HEK293 (cell line): ENCODE data around the gene ANO6.

Source experiments
- CTCF ChIA-PET: fragments of 350-600 bp; formaldehyde crosslinking; extraction: SDS; loops from one replicate; lab custom pipeline; 2021; ENCODE audit warnings: antibody characterized with exemption; lab: Yijun Ruan, JAX
- POLR2A ChIA-PET: fragments of 300-600 bp; formaldehyde crosslinking; extraction: SDS; loops from one replicate; lab custom pipeline; 2020; ENCODE audit warnings: antibody characterized with exemption, inconsistent platforms; lab: Yijun Ruan, JAX
- H3K27ac ChIP-seq: fragments of 200-500 bp; sonication (Bioruptor generic); 2 replicates; pipeline ENCODE4 v1.5.1; 2014; ENCODE audit warnings: low read depth, low read length, control low read depth, inconsistent platforms; ENCODE audit errors: extremely low read depth
- H3K36me3 ChIP-seq, 2 experiments: fragments of 200-500 bp in 1 of 2; sonication (Bioruptor generic) in 1 of 2; 1 replicate in 1 of 2; 2 replicates in 1 of 2; pipeline ENCODE4 v1.5.1; 2014 to 2017; ENCODE audit warnings: inconsistent platforms in 2 of 2, low read length in 2 of 2; ENCODE audit not compliant: control insufficient read depth in 2 of 2, insufficient read depth in 1 of 2
- H3K4me1 ChIP-seq: fragments of 200-500 bp; sonication (Bioruptor generic); 2 replicates; pipeline ENCODE4 v1.5.1; 2014; ENCODE audit warnings: mild to moderate bottlenecking, low read length, inconsistent platforms; ENCODE audit not compliant: control insufficient read depth, insufficient read depth
- H3K4me3 ChIP-seq: 2 replicates; pipeline ENCODE4 v1.5.1; 2011; ENCODE audit warnings: low read depth, mild to moderate bottlenecking, control low read depth, low read length, moderate library complexity
- H3K9me3 ChIP-seq: fragments of 200-500 bp; sonication (Bioruptor generic); 2 replicates; pipeline ENCODE4 v1.5.1; 2014; ENCODE audit warnings: low read depth, low read length, inconsistent platforms; ENCODE audit not compliant: control insufficient read depth, insufficient read depth
- HOXA7 ChIP-seq: sonication (generic); formaldehyde crosslinking; IDR thresholded peaks from 2 replicates; pipeline ENCODE4 v1.8.1; 2022; ENCODE audit warnings: missing genetic modification reagents, borderline replicate concordance
- ZBTB1 ChIP-seq: fragments of 450-650 bp; formaldehyde crosslinking; IDR thresholded peaks from 2 replicates; pipeline ENCODE4 v1.5.1; 2016; ENCODE audit warnings: missing biosample characterization, missing genetic modification characterization
- ZEB2 ChIP-seq: fragments of 450-650 bp; formaldehyde crosslinking; IDR thresholded peaks from 2 replicates; pipeline ENCODE4 v1.5.1; 2016; ENCODE audit warnings: missing biosample characterization, missing genetic modification characterization
- ZFHX2 ChIP-seq: fragments of 450-650 bp; formaldehyde crosslinking; conservative IDR thresholded peaks from 2 replicates; pipeline ENCODE4 v1.5.1; 2016; ENCODE audit warnings: missing biosample characterization, missing genetic modification characterization
- ZNF146 ChIP-seq: fragments of 450-650 bp; formaldehyde crosslinking; IDR thresholded peaks from 2 replicates; pipeline ENCODE4 v1.5.1; 2016; ENCODE audit warnings: missing biosample characterization, missing genetic modification characterization
- ZNF24 ChIP-seq: fragments of 450-650 bp; formaldehyde crosslinking; IDR thresholded peaks from 2 replicates; pipeline ENCODE4 v1.5.1; 2016; ENCODE audit warnings: missing biosample characterization, missing genetic modification characterization
- ZNF274 ChIP-seq, 2 experiments: fragments of 200-500 bp in 1 of 2; fragments of 450-650 bp in 1 of 2; sonication (Bioruptor generic) in 1 of 2; formaldehyde crosslinking in 1 of 2; IDR thresholded peaks; 2 replicates each; pipeline versions ENCODE4 v1.5.1 to v1.6.1; 2014 to 2016; ENCODE audit warnings: borderline replicate concordance in 1 of 2, inconsistent platforms in 1 of 2, low read length in 1 of 2, missing biosample characterization in 1 of 2, missing genetic modification characterization in 1 of 2
- ZNF302 ChIP-seq: fragments of 450-650 bp; formaldehyde crosslinking; IDR thresholded peaks from 2 replicates; pipeline ENCODE4 v1.5.1; 2016; ENCODE audit warnings: missing biosample characterization, missing genetic modification characterization, low read depth
- ZNF311 ChIP-seq: fragments of 450-650 bp; formaldehyde crosslinking; IDR thresholded peaks from 2 replicates; pipeline ENCODE4 v1.5.1; 2017; ENCODE audit warnings: missing biosample characterization, missing genetic modification characterization, borderline replicate concordance
- ZNF391 ChIP-seq: fragments of 450-650 bp; formaldehyde crosslinking; IDR thresholded peaks from 2 replicates; pipeline ENCODE4 v1.5.1; 2016; ENCODE audit warnings: low read depth, missing biosample characterization, missing genetic modification characterization, borderline replicate concordance
- ZNF433 ChIP-seq: fragments of 450-650 bp; formaldehyde crosslinking; IDR thresholded peaks from 2 replicates; pipeline ENCODE4 v1.5.1; 2016; ENCODE audit warnings: missing biosample characterization, missing genetic modification characterization, low read depth
- ZNF621 ChIP-seq: fragments of 450-650 bp; formaldehyde crosslinking; IDR thresholded peaks from 2 replicates; pipeline ENCODE4 v1.5.1; 2017; ENCODE audit warnings: missing biosample characterization, missing genetic modification characterization
- ZNF623 ChIP-seq: fragments of 450-650 bp; formaldehyde crosslinking; IDR thresholded peaks from 2 replicates; pipeline ENCODE4 v1.5.1; 2016; ENCODE audit warnings: missing biosample characterization, missing genetic modification characterization
- ZNF76 ChIP-seq: fragments of 450-650 bp; formaldehyde crosslinking; IDR thresholded peaks from 2 replicates; pipeline ENCODE4; 2016; ENCODE audit warnings: low read depth, missing biosample characterization, missing genetic modification characterization, borderline replicate concordance
- ZNF791 ChIP-seq: fragments of 450-650 bp; formaldehyde crosslinking; IDR thresholded peaks from 2 replicates; pipeline ENCODE4 v1.5.1; 2016; ENCODE audit warnings: missing biosample characterization, missing genetic modification characterization
- TF ChIP-seq, protein P1 (sequence below): fragments of 450-650 bp; formaldehyde crosslinking; IDR thresholded peaks from 2 replicates; pipeline ENCODE4 v1.5.1; 2017; ENCODE audit warnings: missing biosample characterization, missing genetic modification characterization
- TF ChIP-seq, protein P2 (sequence below): fragments of 450-650 bp; formaldehyde crosslinking; IDR thresholded peaks from 2 replicates; pipeline ENCODE4 v1.5.1; 2017; ENCODE audit warnings: missing biosample characterization, missing genetic modification characterization
- TF ChIP-seq, protein P3 (sequence below): fragments of 450-650 bp; formaldehyde crosslinking; IDR thresholded peaks from 2 replicates; pipeline ENCODE4 v1.5.1; 2016; ENCODE audit warnings: missing biosample characterization, missing genetic modification characterization
- TF ChIP-seq, protein P4 (sequence below): fragments of 450-650 bp; formaldehyde crosslinking; IDR thresholded peaks from 2 replicates; pipeline ENCODE4 v1.5.1; 2017; ENCODE audit warnings: missing biosample characterization, missing genetic modification characterization
- TF ChIP-seq, protein P5 (sequence below): fragments of 450-650 bp; formaldehyde crosslinking; IDR thresholded peaks from 2 replicates; pipeline ENCODE4 v1.5.1; 2017; ENCODE audit warnings: missing biosample characterization, mild to moderate bottlenecking, missing genetic modification characterization, moderate library complexity
- TF ChIP-seq, protein P6 (sequence below): fragments of 450-650 bp; formaldehyde crosslinking; IDR thresholded peaks from 2 replicates; pipeline ENCODE4 v1.5.1; 2016; ENCODE audit warnings: missing biosample characterization, missing genetic modification characterization

The ANO6 gene

DNA sequence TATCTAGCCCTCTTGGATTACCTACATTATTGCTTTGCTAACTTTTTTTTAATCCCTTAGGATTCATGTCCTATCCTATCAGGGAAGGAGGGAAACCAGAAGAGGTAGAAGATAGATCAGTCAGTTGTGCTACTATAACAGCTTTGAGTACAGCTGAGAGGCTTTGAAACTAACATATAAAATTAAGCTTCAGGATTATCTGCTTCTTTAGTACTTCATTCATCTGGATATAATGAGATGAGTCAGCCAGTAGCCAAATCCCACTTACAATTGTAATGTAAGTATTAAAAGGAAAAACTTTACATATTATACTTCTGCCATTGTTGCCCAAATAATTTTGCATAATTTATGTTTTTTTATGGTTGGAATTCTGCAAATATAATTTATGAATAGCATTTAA is 33.4 kb upstream of the ANO6 start:
- Histone ChIP-seq H3K36me3 (no peaks in the 10 kb centered on the region), H3K4me1 (no peaks in the 10 kb centered on the region), H3K27ac (no peak overlapping the region), H3K4me3 (no peak overlapping the region), H3K9me3 (no peaks in the 10 kb centered on the region)
- ChIA-PET POLR2A (interaction anchor here (1.5 kb wide), 1 partner anchor 86 kb away, joined by 4 read pairs; no protein-coding TSS in a partner anchor), CTCF (interaction anchor here (0.9 to 3.1 kb wide), 3 partner anchors 12 to 206 kb away, joined by 4 to 11 read pairs (median 4); no protein-coding TSS in a partner anchor)
- no peak for TF ChIP-seq ZNF791 (tag by site-specific recombination)
- TF ChIP-seq, protein P1, sequence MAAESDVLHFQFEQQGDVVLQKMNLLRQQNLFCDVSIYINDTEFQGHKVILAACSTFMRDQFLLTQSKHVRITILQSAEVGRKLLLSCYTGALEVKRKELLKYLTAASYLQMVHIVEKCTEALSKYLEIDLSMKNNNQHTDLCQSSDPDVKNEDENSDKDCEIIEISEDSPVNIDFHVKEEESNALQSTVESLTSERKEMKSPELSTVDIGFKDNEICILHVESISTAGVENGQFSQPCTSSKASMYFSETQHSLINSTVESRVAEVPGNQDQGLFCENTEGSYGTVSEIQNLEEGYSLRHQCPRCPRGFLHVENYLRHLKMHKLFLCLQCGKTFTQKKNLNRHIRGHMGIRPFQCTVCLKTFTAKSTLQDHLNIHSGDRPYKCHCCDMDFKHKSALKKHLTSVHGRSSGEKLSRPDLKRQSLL = no peak
- TF ChIP-seq ZNF302 (tag by site-specific recombination) = no peak
- TF ChIP-seq ZEB2 (tag by site-specific recombination) = no peak
- TF ChIP-seq, protein P2, sequence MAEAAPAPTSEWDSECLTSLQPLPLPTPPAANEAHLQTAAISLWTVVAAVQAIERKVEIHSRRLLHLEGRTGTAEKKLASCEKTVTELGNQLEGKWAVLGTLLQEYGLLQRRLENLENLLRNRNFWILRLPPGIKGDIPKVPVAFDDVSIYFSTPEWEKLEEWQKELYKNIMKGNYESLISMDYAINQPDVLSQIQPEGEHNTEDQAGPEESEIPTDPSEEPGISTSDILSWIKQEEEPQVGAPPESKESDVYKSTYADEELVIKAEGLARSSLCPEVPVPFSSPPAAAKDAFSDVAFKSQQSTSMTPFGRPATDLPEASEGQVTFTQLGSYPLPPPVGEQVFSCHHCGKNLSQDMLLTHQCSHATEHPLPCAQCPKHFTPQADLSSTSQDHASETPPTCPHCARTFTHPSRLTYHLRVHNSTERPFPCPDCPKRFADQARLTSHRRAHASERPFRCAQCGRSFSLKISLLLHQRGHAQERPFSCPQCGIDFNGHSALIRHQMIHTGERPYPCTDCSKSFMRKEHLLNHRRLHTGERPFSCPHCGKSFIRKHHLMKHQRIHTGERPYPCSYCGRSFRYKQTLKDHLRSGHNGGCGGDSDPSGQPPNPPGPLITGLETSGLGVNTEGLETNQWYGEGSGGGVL (tag by site-specific recombination) = no peak
- no peak for TF ChIP-seq ZNF391 (tag by site-specific recombination)
- no peak for TF ChIP-seq ZNF24 (tag by site-specific recombination)
- no peak for TF ChIP-seq ZBTB1 (tag by site-specific recombination)

DNA sequence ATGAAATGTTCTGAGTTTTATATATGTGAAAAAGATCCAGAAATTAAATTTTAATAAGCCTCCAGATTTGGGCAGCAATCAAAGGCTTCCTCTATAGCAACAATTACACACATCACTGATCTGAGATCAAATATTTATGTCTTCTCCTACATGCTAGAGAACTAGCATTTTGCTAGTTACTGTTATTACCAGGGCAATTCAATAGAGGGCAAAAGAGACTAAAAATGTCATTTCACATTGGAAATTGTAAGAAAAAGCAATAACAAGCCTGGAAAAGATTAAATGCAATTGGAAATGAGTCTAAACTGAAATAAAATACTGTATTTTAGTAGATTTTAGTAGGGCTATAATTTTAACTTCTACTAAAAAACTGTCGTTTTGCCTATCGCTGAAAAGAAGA is 32.6 kb upstream of the ANO6 start:
- Histone ChIP-seq H3K36me3 (no peaks in the 10 kb centered on the region), H3K4me3 (no peak overlapping the region), H3K27ac (no peak overlapping the region), H3K9me3 (no peaks in the 10 kb centered on the region), H3K4me1 (no peaks in the 10 kb centered on the region)
- ChIA-PET POLR2A (interaction anchor here (1.5 kb wide), 1 partner anchor 85 kb away, joined by 4 read pairs; no protein-coding TSS in a partner anchor), CTCF (interaction anchor here (0.5 to 3.1 kb wide), 6 partner anchors 12 to 437 kb away, joined by 3 to 11 read pairs (median 3); no protein-coding TSS in a partner anchor)
- TF ChIP-seq HOXA7 (CRISPR knock-in tag) (no peak), ZNF623 (no peak), ZFHX2 (tag by site-specific recombination) (no peak), ZNF76 (no peak), ZNF311 (tag by site-specific recombination) (no peak), ZNF433 (no peak), ZNF621 (tag by site-specific recombination) (no peak), ZNF146 (no peak), ZNF274 (IDR thresholded peaks at IDR 0.05; ENCODE audit: low read length) (no peak), ZNF274 (tag by site-specific recombination; IDR thresholded peaks at IDR 0.05; ENCODE audit: borderline replicate concordance) (no peak)
- TF ChIP-seq, protein P3, sequence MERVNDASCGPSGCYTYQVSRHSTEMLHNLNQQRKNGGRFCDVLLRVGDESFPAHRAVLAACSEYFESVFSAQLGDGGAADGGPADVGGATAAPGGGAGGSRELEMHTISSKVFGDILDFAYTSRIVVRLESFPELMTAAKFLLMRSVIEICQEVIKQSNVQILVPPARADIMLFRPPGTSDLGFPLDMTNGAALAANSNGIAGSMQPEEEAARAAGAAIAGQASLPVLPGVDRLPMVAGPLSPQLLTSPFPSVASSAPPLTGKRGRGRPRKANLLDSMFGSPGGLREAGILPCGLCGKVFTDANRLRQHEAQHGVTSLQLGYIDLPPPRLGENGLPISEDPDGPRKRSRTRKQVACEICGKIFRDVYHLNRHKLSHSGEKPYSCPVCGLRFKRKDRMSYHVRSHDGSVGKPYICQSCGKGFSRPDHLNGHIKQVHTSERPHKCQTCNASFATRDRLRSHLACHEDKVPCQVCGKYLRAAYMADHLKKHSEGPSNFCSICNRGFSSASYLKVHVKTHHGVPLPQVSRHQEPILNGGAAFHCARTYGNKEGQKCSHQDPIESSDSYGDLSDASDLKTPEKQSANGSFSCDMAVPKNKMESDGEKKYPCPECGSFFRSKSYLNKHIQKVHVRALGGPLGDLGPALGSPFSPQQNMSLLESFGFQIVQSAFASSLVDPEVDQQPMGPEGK (tag by site-specific recombination) = no peak
- TF ChIP-seq, protein P4, sequence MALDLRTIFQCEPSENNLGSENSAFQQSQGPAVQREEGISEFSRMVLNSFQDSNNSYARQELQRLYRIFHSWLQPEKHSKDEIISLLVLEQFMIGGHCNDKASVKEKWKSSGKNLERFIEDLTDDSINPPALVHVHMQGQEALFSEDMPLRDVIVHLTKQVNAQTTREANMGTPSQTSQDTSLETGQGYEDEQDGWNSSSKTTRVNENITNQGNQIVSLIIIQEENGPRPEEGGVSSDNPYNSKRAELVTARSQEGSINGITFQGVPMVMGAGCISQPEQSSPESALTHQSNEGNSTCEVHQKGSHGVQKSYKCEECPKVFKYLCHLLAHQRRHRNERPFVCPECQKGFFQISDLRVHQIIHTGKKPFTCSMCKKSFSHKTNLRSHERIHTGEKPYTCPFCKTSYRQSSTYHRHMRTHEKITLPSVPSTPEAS (tag by site-specific recombination) = no peak
- TF ChIP-seq, protein P5, sequence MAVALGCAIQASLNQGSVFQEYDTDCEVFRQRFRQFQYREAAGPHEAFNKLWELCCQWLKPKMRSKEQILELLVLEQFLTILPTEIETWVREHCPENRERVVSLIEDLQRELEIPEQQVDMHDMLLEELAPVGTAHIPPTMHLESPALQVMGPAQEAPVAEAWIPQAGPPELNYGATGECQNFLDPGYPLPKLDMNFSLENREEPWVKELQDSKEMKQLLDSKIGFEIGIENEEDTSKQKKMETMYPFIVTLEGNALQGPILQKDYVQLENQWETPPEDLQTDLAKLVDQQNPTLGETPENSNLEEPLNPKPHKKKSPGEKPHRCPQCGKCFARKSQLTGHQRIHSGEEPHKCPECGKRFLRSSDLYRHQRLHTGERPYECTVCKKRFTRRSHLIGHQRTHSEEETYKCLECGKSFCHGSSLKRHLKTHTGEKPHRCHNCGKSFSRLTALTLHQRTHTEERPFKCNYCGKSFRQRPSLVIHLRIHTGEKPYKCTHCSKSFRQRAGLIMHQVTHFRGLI (tag by site-specific recombination) = no peak
- TF ChIP-seq, protein P6, sequence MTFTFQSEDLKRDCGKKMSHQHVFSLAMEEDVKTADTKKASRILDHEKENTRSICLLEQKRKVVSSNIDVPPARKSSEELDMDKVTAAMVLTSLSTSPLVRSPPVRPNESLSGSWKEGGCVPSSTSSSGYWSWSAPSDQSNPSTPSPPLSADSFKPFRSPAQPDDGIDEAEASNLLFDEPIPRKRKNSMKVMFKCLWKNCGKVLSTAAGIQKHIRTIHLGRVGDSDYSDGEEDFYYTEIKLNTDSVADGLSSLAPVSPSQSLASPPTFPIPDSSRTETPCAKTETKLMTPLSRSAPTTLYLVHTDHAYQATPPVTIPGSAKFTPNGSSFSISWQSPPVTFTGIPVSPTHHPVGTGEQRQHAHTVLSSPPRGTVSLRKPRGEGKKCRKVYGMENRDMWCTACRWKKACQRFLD (tag by site-specific recombination) = no peak
